HG03565 (cell line): ENCODE data around the gene FBN2.

Experiments used
- ATAC-seq: cut with Tn5 transposase; IDR thresholded peaks from one replicate; pipeline ENCODE4 v1.9.1; 2021; ENCODE audit warnings: mild to moderate bottlenecking, moderate library complexity; ENCODE audit not compliant: unreplicated experiment

Gene FBN2

DNA sequence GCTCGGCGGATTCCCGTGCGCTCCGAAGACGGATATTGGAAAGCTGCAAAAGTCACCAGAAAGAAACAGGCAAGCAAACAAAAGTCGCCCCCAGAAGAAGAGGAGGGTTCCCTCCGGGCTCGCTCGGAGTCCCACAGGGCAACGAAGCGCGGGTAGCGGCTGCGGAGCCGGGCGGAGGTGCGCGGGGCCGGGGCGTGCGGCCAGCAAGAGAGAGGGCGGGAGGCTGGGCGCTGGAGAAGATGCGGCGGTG is at the start of gene FBN2:
Gene FBN2 (minus strand): TSS at position 246 of the 250 bp plus-strand sequence. CDS start 642 bp downstream, outside the sequence.
- no peak for ATAC-seq

DNA sequence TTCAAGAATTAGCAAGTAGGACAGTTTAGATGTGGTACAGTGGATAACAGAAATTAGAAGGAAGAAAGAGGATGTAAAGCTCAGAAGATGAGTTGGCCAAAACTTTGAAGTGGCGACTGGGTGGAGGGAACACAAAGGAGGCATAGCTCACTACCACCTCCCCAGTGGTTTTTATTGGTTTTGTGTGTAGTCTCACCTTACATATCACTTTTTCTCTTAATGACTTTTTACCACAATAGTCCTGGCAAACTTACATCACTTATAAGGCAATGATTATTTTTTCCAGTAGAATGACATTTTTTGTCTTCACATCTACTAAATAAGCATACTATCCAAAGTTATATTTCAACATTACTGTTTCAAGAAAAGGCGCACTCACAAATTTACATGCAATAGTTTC is 49.2 kb upstream of the FBN2 start:
- ATAC-seq: no peak

DNA sequence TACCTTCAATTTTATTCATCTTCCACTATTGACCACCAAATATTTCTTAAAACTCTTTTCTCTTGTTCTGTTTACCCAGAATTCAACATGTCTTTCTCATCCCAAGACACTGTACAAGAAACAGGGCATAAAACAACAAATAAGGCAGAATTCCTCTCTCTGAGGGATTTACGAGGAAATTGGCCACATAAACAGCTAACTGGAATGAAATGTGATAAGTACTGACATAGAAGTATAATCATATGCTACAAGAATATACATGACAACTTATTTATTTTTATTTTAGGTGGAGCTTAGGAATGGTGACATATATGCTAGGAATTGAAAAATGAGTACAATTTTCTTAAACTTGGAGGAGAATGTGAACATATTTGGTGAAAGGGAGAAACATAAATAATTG is 48.8 kb upstream of the FBN2 start:
- no peak for ATAC-seq

DNA sequence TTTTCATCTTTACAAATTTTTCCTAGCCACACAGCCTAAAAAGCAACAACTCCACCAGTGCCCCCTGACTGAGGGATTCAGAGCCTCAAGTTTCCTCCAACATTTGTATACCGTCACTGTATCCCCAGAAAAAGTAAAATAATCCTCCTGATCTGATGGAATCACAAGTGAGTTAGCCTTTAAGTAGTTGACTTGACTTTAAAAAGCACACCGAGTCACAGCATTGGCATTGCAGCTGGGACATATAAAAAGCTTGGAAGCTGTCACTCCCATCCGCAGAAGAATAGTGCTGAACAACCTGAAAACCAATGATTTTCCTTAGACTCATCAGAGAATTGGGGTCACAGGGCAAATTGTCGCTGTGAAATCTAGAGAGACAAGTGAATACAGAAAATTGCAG is 41.6 kb upstream of the FBN2 start:
- no peak for ATAC-seq

DNA sequence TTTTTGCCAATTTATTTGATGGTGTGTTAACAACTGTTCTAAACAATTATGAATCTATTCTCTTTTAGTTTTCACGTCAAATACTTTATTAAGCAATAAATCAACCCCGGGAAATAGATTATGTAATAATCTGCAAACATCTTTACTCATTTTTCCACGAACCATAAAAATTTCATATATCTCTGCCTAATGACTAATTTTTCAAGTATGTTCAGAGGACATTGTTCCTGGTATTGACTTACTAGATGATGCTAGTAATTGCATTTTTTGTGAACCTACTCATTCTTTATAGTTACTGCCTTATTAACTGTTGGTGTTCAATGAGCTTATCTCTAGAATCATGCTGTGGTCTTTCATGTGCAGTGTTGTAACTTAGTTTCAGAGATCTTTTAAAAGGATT is 41.0 kb upstream of the FBN2 start:
- ATAC-seq: no peak

DNA sequence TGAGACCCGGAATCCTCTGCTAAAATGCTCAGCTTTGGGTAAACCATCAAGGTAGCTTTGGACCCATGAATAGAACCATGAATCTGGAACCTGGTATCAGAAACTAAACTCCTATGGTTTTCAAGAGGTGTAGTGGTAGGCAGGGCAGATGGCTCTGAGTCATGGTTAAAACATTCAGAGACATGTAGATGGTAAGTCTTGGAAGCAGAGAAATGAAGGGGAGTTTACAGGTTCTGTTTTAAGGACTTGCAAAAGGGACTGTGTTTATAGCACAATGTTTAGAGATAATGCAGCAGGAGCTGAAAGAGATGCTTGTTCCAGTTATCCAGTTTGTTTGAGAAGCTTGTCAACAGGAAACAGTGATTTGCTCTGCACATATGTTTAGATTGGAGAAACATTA is 36.0 kb upstream of the FBN2 start:
- ATAC-seq: no peak

DNA sequence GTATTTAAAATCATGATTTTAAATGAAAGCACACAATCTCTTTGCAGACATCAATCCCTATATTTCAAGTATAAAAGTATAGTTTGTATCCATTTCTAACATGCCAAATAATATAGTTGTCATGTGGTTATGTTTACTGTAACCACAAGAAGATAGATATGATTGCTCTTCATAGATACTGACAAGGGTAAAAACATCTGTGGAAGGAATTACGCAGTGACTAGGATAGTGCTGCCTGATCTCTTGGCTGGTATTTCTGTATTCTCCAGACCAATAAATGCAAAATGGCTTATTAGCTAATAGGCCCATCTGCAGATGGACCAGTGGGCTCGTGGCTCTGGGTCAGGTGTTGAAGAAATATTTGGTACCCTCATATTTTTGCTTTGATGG is 34.9 kb upstream of the FBN2 start:
- ATAC-seq: no peak

DNA sequence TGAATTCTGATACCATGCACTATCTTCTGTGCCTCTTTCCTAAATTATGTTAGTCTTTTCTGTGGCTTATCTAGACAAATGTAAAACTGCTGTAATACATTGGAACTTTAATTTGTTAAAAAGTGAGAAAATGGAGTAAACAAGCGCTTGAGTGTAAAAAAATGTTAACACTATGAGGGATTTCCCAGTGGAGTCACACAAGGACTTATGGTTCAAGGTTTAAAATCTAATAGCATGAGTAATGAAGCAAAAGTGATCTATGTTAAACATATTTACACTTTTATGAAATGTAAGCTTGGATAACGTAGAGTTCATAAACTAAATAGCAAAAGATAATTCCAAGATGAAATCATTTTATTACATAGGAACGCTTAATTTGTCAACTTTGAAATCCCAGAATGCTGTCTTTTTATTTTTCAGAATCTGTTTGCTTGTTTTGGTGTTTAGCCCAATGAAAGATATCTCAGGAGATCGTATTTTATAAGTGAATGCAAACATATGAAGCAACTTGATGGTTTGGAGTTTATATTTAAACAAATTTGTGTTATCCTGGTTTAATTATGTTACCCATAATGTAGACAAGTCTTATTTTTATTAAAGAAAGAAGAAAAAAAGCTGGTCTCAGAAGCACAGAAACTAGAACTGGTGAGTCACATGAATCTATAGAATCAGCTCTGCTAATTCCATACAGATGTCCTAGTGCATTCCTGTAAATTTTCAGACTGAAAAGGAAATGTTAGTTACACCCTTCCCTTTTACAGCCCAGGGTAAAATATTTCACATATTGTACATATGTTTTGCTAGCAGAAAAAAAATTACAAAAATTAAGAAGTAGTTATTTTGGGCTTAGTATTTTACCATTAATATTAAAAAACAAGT is 34.2 kb upstream of the FBN2 start:
- ATAC-seq: no peak

DNA sequence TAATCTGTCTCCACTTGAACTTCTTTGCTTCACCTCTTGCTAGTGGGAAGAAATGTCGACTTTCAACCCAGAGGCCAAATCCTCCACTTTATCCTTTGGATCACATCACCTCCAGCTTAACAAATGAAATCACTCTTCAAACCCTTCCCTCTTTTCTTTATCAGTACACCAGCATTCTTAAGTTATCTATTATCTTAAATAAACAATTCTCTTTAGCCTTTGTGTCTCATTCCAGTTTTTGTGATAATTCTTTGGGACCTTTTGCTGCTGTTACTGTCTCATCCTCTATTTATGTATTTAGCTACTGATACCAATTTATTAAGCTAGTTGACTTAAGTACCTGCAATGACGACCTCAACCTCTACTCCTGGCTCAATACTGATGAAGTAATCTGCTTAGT is 28.1 kb upstream of the FBN2 start:
- no peak for ATAC-seq

DNA sequence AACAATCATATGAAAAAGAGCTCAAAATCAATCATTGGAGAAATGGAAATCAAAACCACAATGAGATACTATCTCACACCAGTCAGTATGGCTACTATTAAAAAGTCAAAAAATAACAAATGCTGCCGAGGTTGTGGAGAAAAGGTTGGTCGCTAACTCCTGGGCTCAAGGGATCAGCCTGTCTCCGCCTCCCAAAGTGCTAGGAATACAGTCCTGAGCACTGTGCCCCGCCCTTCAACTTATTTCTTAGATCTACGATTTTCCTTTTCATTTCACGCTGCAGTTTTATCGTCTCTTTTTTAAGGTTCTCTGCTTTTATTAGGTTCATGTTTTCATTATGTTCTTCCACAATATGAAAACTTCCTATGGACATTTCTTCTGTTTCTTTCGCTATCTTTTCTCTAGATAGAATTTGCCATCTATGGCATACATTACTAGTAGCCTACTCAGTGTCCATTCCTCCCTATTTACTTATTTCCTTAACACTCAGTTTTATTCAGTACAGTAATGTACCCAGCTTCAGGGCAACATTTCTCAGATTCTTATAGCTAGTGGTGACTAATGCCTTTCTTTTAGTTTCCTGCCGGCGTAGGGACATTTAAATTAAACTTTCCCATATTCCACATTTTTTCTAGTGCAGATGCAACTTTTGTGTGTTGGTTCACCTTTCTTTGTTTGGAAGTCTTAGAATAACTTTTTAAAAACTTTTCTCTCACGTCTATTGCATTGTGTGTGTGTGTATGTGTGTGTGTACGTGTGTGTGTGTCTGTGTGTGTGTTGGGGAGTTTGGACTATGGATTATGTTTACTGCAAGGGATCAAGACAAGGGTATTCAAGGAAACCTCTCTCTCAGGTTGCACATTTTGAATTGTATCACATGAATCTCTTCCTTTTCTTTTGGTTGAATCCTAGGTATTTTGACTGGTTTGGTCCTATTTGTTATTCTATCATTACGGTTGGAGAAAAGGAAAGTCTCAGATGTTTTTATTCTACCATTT is 21.6 kb upstream of the FBN2 start:
- no peak for ATAC-seq

DNA sequence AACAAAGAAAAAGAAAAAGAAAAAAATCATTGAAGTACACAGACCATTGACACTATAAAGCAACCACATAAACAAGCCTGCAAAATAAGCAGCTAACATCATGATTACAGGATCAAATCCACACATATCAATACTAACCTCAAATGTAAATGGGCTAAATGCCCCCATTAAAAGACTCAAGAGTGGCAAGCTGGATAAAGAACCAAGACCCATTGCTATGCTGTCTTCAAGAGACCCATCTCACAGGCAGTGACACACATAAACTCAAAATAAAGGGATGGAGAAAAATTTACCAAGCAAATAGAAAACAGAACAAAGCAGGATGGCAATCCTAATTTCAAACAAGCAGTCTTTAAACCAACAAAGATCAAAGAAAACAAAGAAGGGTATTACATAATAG is 15.7 kb upstream of the FBN2 start:
- no peak for ATAC-seq

DNA sequence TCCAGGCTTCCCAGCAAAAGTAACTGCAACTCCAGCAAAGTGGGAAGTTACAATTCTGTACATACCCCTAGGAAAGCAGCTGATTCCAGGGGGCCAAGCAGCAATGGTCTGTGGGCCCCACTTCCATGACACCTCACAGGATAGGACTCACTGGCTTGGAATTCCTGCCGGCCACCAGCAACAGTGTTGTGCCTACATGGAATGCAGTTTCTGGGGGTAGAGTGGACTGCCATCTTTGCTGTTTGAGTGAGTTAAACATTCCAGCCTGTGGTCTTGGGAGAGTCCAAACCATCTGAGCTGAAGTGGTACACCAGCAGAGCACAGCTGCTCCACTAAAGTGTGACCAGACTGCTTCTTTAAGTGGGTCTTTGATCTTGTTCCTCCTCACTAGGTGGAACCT is 13.4 kb upstream of the FBN2 start:
- no peak for ATAC-seq

DNA sequence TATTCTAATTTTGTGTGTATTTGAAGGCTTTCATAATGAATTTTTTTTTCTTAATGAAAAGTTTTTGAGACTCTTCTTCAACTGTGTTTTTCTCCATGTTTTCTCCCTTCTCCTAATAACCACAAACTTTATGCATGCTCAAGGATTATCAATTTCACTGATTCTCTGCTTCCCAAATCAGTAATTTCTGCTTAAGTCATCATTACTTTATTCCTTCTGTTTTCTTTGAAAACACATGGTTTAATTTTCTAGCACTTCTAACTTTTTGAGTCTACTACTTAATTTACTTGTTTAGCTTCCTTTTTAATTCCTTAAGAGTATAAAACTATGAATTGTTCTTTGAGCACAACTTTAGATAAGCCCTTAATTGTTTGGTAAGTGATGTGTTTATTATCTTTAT is 11.5 kb upstream of the FBN2 start:
- ATAC-seq: no peak

DNA sequence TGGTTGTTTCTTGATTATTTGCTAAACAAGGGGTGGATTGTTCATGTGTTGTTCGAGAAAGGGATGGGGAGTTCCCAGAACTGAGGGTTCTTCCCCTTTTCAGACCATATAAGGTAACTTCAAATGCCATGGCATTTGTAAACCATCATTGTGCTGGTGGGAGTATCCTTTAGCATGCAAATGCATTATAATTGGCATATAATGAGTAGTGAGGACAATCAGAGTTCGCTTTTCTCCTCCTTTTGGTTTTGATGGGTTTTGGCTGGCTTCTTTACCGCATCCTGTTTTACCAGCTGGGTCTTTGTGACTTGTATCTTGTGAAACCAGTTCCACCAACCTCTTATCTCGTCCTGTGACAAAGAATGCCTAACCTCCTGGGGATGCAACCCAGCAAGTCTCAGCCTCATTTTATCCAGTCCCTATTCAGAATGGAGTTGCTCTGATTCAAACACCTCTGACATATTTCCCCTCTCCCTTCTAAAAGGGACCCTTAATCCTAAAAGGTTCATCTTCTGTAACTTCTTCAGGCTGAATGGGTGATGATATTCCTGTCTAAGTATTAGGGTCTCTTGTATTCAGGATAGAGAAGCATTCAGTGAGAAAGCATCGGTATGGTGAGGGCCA is 8.7 kb upstream of the FBN2 start:
- no peak for ATAC-seq

DNA sequence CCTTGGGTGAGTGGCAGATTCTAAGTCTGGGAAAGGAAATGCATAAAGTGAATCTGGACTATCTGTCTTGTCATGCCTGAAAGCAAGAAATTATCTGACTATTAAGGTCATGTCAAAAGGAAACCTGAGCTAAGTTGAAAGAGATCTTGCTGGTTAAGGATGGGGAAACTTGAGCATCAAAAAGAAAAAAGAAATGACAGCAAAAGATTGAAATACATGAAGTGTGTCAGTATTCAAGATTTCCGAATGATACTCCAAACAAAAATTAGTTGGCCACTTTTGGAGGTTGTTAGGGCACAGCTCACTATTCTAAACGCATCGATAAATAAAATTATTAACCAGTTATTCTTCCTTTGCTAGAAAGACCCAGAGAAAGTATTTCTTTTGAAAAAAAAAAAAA is 3.3 kb upstream of the FBN2 start:
- no peak for ATAC-seq

DNA sequence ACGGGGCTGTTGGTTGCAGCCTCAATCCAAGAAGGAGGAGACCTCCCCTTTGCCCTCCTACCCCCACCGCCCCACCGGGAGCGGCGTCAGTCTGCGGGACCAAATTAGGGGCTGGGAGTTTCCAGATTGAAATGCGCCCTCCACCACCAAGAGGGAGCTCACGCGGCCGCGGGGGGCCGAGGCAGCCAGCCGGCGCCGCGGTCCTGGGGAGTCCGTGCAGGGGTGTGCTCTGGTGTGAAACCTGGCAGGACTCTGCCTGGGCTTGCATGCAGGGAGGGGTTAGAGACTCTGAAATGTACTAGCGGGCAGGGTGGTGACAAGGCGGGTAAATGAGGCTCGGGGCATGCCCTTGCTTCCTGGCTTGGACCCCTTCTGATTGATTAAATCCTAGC is 989 bp upstream of the FBN2 start:
- ATAC-seq: no peak

DNA sequence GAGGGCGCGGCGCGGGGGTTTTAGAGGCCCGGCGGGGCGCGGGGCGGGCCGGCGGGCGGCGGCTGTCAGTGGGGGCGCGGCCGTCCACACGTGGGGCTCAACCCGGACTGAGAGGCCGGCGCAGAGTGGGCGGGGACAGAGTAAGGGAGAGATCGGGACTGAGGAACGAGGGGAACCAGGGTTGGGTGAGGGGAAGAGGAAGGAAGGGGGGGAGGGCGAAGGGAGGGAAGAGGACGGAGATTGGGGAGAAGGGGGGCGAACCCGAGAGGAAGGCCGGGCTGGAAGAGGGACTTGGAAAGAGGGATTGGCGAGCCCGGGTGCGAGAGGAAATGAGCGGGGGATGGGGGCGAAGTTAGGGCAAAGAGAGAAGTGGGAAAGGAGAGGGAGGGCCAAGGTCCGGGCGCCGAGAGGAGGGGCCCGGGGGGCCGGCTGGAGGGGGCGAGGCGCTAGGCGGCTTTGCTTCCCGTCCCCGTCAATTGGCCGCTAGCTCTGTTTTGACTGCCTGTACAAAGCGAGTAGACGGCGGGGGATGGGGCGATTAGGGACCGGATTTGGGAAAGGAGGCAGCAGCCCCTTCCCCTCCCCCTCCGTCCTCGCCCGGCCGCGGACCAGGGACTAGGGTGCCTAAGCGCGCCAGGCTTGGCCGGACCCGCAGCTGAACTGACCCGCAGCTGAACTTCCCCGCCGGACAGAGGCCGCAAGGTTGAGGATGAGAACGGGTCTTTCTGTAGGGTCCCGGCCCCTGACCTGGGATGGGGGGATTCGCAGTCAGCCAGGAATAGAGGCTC is 399 bp upstream of the FBN2 start:
- no peak for ATAC-seq

DNA sequence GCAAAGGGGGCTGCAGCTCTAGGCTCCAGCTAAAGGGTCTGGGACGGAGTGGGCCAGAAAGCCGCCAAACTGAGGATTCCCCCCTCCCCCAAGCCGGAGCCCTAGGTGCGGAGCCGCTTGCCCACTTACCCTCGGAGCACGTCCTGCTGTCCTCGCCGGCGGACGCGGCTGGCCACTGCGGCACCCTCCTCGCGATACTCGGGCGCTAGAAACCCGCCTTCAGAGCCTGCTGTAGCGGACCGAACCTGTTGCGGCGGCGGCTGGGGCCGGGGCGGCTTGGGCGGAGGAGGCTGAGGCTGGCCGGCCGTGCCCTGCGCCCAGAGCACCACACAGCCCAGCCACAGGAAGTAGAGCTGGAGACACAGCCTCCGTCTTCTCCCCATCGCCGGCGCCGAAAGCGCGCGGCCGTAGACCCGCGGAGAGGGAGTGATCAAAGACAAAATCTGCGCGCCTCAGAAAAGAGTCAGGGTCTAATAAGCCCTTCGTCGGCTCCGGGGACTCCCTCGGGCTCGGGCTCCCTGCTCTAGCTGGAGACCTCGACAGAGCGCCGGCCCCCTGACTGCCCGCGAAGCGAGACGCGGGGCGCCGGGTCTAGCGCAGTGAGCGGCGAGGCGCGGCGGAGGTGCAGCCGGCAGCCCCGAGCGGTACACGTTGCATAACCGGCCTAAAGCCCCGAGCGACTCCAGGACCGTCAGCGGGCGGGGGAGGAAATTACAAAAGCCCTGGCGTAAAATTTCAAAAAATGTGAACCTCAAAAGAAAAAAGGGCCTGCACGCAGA is 635 bp downstream of the FBN2 start:
- no peak for ATAC-seq

DNA sequence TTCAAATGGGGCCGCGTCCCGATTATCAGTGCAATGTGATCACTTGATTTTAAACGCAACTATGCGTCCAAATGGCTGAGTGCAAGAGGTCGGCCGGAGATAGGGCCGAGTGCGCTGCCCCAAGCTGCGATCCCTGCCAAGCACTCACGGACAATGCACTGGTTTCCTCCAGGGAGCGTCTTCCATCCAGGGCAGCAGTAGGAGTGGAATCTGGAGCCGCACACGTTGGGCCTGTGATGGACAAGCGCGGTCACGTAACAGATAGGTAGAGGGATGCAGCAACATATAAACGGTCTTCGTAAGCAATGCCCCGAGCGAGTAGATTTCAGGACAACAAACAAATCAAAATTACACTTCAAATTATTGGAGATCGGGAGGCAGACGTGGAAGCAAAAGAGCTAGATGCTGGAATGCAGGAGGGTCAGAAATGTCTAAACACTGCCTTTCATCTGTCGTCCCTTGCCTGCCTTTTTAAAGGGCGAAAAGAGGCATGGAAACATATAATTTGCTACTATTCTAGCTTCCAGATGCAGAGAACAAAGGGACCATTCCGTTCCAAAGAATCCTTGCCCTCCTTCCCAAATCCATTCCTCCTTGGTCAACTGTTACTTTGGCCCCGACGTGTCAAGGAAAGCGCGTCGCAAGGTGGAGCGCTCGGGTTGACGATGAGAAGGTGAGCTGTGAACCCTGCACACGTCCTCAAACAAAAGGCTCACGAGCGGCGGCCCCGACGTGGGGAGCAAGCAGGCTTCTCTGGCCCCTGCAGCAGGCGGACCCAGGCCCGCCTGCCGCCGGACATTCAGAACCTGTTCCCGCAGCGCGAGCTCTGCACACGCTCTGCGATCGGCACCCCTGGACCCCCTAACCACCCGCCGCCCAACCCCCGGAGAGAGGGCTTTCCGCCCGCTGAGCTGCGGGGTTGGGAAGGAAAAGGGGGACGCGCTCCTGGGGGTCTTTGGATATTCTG is 1.5 kb downstream of the FBN2 start:
- no peak for ATAC-seq
